ENCODE data around the gene TSPAN12. TPM values are rescaled to one million over a fixed set of nuclear protein-coding genes. Genes with fewer than 3 reads are reported as not detected.
"Not testable (repeated sequence)": the region's sequence is repeated elsewhere in the genome, so short reads cannot be mapped to it uniquely, and the experiment has no call there.

Gene TSPAN12
- not detected in 2 replicates for total RNA-seq

GRCh38 chr7:120857588-120858573, at the start of gene TSPAN12:
Gene TSPAN12, minus strand, starts transcription at chr7:120858144. Its CDS starts 1,381 bp downstream, at chr7:120856763.
- DNase-seq (ENCODE audit: low spot score) = peak; percentile 40
- Mint-ChIP-seq H3K4me3 (ENCODE audit: low read depth) (peak within 1 kb of the TSS; percentile 83), H3K27me3 (ENCODE audit: low read depth) (peaks cover 64% of the 10 kb centered on the region), H3K9me3 (no peaks in the 10 kb centered on the region), H3K27ac (no peak within 1 kb of the TSS), H3K4me1 (ENCODE audit: low read depth) (peaks cover 10% of the 10 kb centered on the region), H3K36me3 (ENCODE audit: low read depth) (no peaks in the 10 kb centered on the region)
- intact Hi-C loops (cut with micrococcal nuclease) = loop anchor here (5.0 kb wide), 3 partner anchors 51 to 129 kb away; partner anchors contain the start of genes CPED1 and ING3

GRCh38 chr7:120898715-120899499, 41.0 kb upstream of the TSPAN12 start:
- no peaks in the 10 kb centered on the region for H3K9me3 Mint-ChIP-seq
- intact Hi-C loops (cut with micrococcal nuclease) = no loop called here
- H3K36me3 Mint-ChIP-seq (ENCODE audit: low read depth) = no peaks in the 10 kb centered on the region
- no peak overlapping the region for H3K4me3 Mint-ChIP-seq (ENCODE audit: low read depth)
- no peak for DNase-seq (ENCODE audit: low spot score)
- H3K27ac Mint-ChIP-seq = no peak overlapping the region
- H3K27me3 Mint-ChIP-seq (ENCODE audit: low read depth) = peaks cover 1% of the 10 kb centered on the region
- H3K4me1 Mint-ChIP-seq (ENCODE audit: low read depth) = no peaks in the 10 kb centered on the region

GRCh38 chr7:120895253-120895652, 37.3 kb upstream of the TSPAN12 start:
- H3K27me3 Mint-ChIP-seq (ENCODE audit: low read depth); H3K27ac Mint-ChIP-seq; H3K4me1 Mint-ChIP-seq (ENCODE audit: low read depth); intact Hi-C loops (cut with micrococcal nuclease); H3K4me3 Mint-ChIP-seq (ENCODE audit: low read depth); DNase-seq (ENCODE audit: low spot score); H3K9me3 Mint-ChIP-seq; H3K36me3 Mint-ChIP-seq (ENCODE audit: low read depth): not testable (repeated sequence)

- intact Hi-C loops (cut with micrococcal nuclease); H3K9me3 Mint-ChIP-seq; H3K36me3 Mint-ChIP-seq (ENCODE audit: low read depth); DNase-seq (ENCODE audit: low spot score); H3K4me3 Mint-ChIP-seq (ENCODE audit: low read depth); H3K27me3 Mint-ChIP-seq (ENCODE audit: low read depth); H3K4me1 Mint-ChIP-seq (ENCODE audit: low read depth); H3K27ac Mint-ChIP-seq: not testable (repeated sequence)
These were observed 27.7 kb upstream of the TSPAN12 start for GRCh38 chr7:120885602-120886001.

GRCh38 chr7:120877701-120878100, 19.8 kb upstream of the TSPAN12 start:
- H3K4me1 Mint-ChIP-seq (ENCODE audit: low read depth) = no peaks in the 10 kb centered on the region
- intact Hi-C loops (cut with micrococcal nuclease) = no loop called here
- no peak overlapping the region for H3K4me3 Mint-ChIP-seq (ENCODE audit: low read depth)
- peaks cover 18% of the 10 kb centered on the region for H3K27me3 Mint-ChIP-seq (ENCODE audit: low read depth)
- DNase-seq (ENCODE audit: low spot score) = no peak
- no peaks in the 10 kb centered on the region for H3K36me3 Mint-ChIP-seq (ENCODE audit: low read depth)
- H3K27ac Mint-ChIP-seq = no peak overlapping the region
- no peaks in the 10 kb centered on the region for H3K9me3 Mint-ChIP-seq

- H3K27me3 Mint-ChIP-seq (ENCODE audit: low read depth) = peaks cover 21% of the 10 kb centered on the region
- intact Hi-C loops (cut with micrococcal nuclease) = no loop called here
- no peaks in the 10 kb centered on the region for H3K9me3 Mint-ChIP-seq
- no peak for DNase-seq (ENCODE audit: low spot score)
- no peak overlapping the region for H3K27ac Mint-ChIP-seq
- no peaks in the 10 kb centered on the region for H3K36me3 Mint-ChIP-seq (ENCODE audit: low read depth)
- no peak overlapping the region for H3K4me3 Mint-ChIP-seq (ENCODE audit: low read depth)
- H3K4me1 Mint-ChIP-seq (ENCODE audit: low read depth) = no peaks in the 10 kb centered on the region
These were observed 19.0 kb upstream of the TSPAN12 start for GRCh38 chr7:120876922-120877321.

- Mint-ChIP-seq H3K36me3 (ENCODE audit: low read depth) (no peaks in the 10 kb centered on the region), H3K9me3 (no peaks in the 10 kb centered on the region), H3K4me3 (ENCODE audit: low read depth) (no peak overlapping the region), H3K4me1 (ENCODE audit: low read depth) (no peaks in the 10 kb centered on the region), H3K27me3 (ENCODE audit: low read depth) (peaks cover 23% of the 10 kb centered on the region), H3K27ac (no peak overlapping the region)
- intact Hi-C loops (cut with micrococcal nuclease) = no loop called here
- DNase-seq (ENCODE audit: low spot score) = no peak
These were observed 16.8 kb upstream of the TSPAN12 start for GRCh38 chr7:120874722-120875121.

- H3K4me1 Mint-ChIP-seq (ENCODE audit: low read depth) = no peaks in the 10 kb centered on the region
- no peaks in the 10 kb centered on the region for H3K9me3 Mint-ChIP-seq
- no peak for DNase-seq (ENCODE audit: low spot score)
- H3K4me3 Mint-ChIP-seq (ENCODE audit: low read depth) = no peak overlapping the region
- H3K27ac Mint-ChIP-seq = no peak overlapping the region
- H3K27me3 Mint-ChIP-seq (ENCODE audit: low read depth) = peaks cover 23% of the 10 kb centered on the region
- no peaks in the 10 kb centered on the region for H3K36me3 Mint-ChIP-seq (ENCODE audit: low read depth)
- intact Hi-C loops (cut with micrococcal nuclease) = no loop called here
These were observed 16.1 kb upstream of the TSPAN12 start for GRCh38 chr7:120874016-120874415.

GRCh38 chr7:120873401-120873800, 15.5 kb upstream of the TSPAN12 start:
- Mint-ChIP-seq H3K9me3 (no peaks in the 10 kb centered on the region), H3K27ac (no peak overlapping the region), H3K4me1 (ENCODE audit: low read depth) (no peaks in the 10 kb centered on the region), H3K36me3 (ENCODE audit: low read depth) (no peaks in the 10 kb centered on the region), H3K27me3 (ENCODE audit: low read depth) (peaks cover 20% of the 10 kb centered on the region), H3K4me3 (ENCODE audit: low read depth) (no peak overlapping the region)
- no peak for DNase-seq (ENCODE audit: low spot score)
- intact Hi-C loops (cut with micrococcal nuclease) = no loop called here

- Mint-ChIP-seq H3K9me3 (no peaks in the 10 kb centered on the region), H3K36me3 (ENCODE audit: low read depth) (no peaks in the 10 kb centered on the region), H3K27ac (no peak overlapping the region), H3K4me3 (ENCODE audit: low read depth) (no peak overlapping the region), H3K4me1 (ENCODE audit: low read depth) (no peaks in the 10 kb centered on the region), H3K27me3 (ENCODE audit: low read depth) (peaks cover 16% of the 10 kb centered on the region)
- no peak for DNase-seq (ENCODE audit: low spot score)
- intact Hi-C loops (cut with micrococcal nuclease) = no loop called here
These were observed 11.8 kb upstream of the TSPAN12 start for GRCh38 chr7:120869700-120870099.

GRCh38 chr7:120867932-120868331, 10.0 kb upstream of the TSPAN12 start:
- Mint-ChIP-seq H3K4me3 (ENCODE audit: low read depth) (no peak overlapping the region), H3K4me1 (ENCODE audit: low read depth) (no peaks in the 10 kb centered on the region), H3K36me3 (ENCODE audit: low read depth) (no peaks in the 10 kb centered on the region), H3K9me3 (no peaks in the 10 kb centered on the region), H3K27me3 (ENCODE audit: low read depth) (peaks cover 25% of the 10 kb centered on the region), H3K27ac (no peak overlapping the region)
- intact Hi-C loops (cut with micrococcal nuclease) = no loop called here
- DNase-seq (ENCODE audit: low spot score) = no peak

GRCh38 chr7:120865191-120865981, 7.4 kb upstream of the TSPAN12 start:
- Mint-ChIP-seq H3K27me3 (ENCODE audit: low read depth) (peaks cover 33% of the 10 kb centered on the region), H3K4me3 (ENCODE audit: low read depth) (no peak overlapping the region), H3K9me3 (no peaks in the 10 kb centered on the region), H3K27ac (no peak overlapping the region), H3K4me1 (ENCODE audit: low read depth) (no peaks in the 10 kb centered on the region), H3K36me3 (ENCODE audit: low read depth) (no peaks in the 10 kb centered on the region)
- DNase-seq (ENCODE audit: low spot score) = no peak
- intact Hi-C loops (cut with micrococcal nuclease) = no loop called here

All from activated T-helper 2 cell treated with anti-CD3 and anti-CD28 coated beads, Interferon-gamma antibody, Interleukin-2, Interleukin-4, amounts not matched to agents 10 μg/mL and 5 μg/mL and 100 μg/mL, durations not matched to agents 14 hours and 24 hours and 36 hours (primary cell).